K562 (cell line): ENCODE data around the gene PIGL. TPM values are rescaled to one million over a fixed set of nuclear protein-coding genes. Genes with fewer than 3 reads are reported as not detected.

Experiments used
- ETS2 ChIP-seq: IDR thresholded peaks from 2 replicates; pipeline ENCODE4 v1.6.1; 2016; ENCODE audit warnings: borderline replicate concordance, missing genetic modification characterization, mild to moderate bottlenecking, moderate library complexity, missing compliant biosample characterization; ENCODE audit not compliant: poor library complexity, severe bottlenecking
- HDGF ChIP-seq: fragments of 450-650 bp; IDR thresholded peaks from 2 replicates; pipeline ENCODE4 v1.6.1; 2016
- HMGN3 ChIP-seq: IDR thresholded peaks from 2 replicates; pipeline ENCODE4 v1.6.1; 2011; ENCODE audit warnings: borderline replicate concordance, low read depth, mild to moderate bottlenecking, mixed read lengths, low read length; ENCODE audit not compliant: insufficient read length; ENCODE audit errors: extremely low read depth
- ZNF766 ChIP-seq: fragments of 200-800 bp; sonication (Bioruptor generic); conservative IDR thresholded peaks from 2 replicates; pipeline ENCODE4 v1.6.1; 2016; ENCODE audit warnings: missing genetic modification characterization, missing compliant biosample characterization
- polyA plus RNA-seq, 8 experiments: library from polyadenylated mRNA; depleted of rRNA in 4 of 8; stranded (reverse) in 5 of 8; unstranded in 3 of 8; fragments of >200 nt; fragmentation: Nextera tagmentation in 2 of 8; fragmentation: Illumina TruSeq in 1 of 8; extraction: Ambion mirVana in 2 of 8; extraction: Trizol in 1 of 8; gene quantifications; 2 replicates each; pipeline versions ENCODE4 v1.2.1 to v1.2.3, GENCODE V29; 2011 to 2014; ENCODE audit warnings: inconsistent platforms in 1 of 8, missing spikeins in 1 of 8
- total RNA-seq, 7 experiments: library from RNA; depleted of rRNA in 6 of 7; stranded (reverse); fragments of >200 nt in 6 of 7; fragmentation: Illumina TruSeq in 2 of 7; extraction: Trizol in 2 of 7; gene quantifications; 2 replicates each; pipeline versions ENCODE4 v1.2.1 to v1.2.3, GENCODE V29; 2011 to 2021; ENCODE audit warnings: low replicate concordance in 1 of 7
- TF ChIP-seq, protein P1 (sequence below): fragments of 450-650 bp; conservative IDR thresholded peaks from 2 replicates; pipeline ENCODE4 v1.6.1; 2016; ENCODE audit warnings: missing genetic modification characterization, low read depth, mild to moderate bottlenecking, missing compliant biosample characterization, moderate library complexity
- TF ChIP-seq, protein P2 (sequence below): sonication (generic); formaldehyde crosslinking; IDR thresholded peaks from 2 replicates; pipeline ENCODE4 v1.8.0; 2022; ENCODE audit warnings: mild to moderate bottlenecking, missing genetic modification reagents, borderline replicate concordance
- TF ChIP-seq, protein P3 (sequence below): fragments of 450-650 bp; IDR thresholded peaks from 2 replicates; pipeline ENCODE4 v1.6.1; 2018; ENCODE audit not compliant: partially characterized antibody
- TF ChIP-seq, protein P4 (sequence below): sonication (generic); formaldehyde crosslinking; IDR thresholded peaks from 2 replicates; pipeline ENCODE4 v1.8.1; 2022; ENCODE audit warnings: missing genetic modification reagents
- TF ChIP-seq, protein P5 (sequence below): fragments of 450-650 bp; formaldehyde crosslinking; conservative IDR thresholded peaks from 2 replicates; pipeline ENCODE4 v1.4.0; 2022; ENCODE audit warnings: mild to moderate bottlenecking, missing genetic modification characterization
- TF ChIP-seq, protein P6 (sequence below): fragments of 250-450 bp; sonication (Bioruptor Pico); IDR thresholded peaks from 2 replicates; pipeline ENCODE4 v1.9.0; 2021; ENCODE audit warnings: mild to moderate bottlenecking, inconsistent platforms

The PIGL gene
- total and polyA plus RNA-seq, 9 of the 15 experiments (the other 6 are each of a cell fraction or from before 2014, with no cell fraction given), result 19.9 to 55.3 (median 29.6) TPM

DNA sequence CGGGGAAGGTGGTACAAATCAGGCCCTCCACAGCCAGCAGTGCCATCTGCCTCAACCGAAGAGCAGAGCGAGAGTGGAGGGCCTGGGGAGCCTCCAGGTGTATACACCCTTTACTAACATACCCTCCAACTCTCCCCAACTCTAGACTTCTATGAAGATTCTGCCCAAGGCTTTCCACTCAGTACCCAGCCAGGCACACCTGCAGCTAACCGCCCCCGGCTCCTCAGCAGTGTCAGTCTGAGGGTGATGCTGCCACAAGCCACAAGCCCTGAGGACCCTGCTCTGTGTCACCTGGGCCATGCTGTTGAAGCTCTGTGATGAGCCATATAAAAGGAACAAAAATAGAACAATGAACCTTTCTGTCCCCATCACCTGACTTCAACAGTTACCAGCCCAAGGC, 132.4 kb downstream of the PIGL start (continued):
- TF ChIP-seq, protein P1, sequence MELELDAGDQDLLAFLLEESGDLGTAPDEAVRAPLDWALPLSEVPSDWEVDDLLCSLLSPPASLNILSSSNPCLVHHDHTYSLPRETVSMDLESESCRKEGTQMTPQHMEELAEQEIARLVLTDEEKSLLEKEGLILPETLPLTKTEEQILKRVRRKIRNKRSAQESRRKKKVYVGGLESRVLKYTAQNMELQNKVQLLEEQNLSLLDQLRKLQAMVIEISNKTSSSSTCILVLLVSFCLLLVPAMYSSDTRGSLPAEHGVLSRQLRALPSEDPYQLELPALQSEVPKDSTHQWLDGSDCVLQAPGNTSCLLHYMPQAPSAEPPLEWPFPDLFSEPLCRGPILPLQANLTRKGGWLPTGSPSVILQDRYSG, result no peak
- no peak for TF ChIP-seq ZNF766 (CRISPR knock-in tag)
- TF ChIP-seq, protein P2, sequence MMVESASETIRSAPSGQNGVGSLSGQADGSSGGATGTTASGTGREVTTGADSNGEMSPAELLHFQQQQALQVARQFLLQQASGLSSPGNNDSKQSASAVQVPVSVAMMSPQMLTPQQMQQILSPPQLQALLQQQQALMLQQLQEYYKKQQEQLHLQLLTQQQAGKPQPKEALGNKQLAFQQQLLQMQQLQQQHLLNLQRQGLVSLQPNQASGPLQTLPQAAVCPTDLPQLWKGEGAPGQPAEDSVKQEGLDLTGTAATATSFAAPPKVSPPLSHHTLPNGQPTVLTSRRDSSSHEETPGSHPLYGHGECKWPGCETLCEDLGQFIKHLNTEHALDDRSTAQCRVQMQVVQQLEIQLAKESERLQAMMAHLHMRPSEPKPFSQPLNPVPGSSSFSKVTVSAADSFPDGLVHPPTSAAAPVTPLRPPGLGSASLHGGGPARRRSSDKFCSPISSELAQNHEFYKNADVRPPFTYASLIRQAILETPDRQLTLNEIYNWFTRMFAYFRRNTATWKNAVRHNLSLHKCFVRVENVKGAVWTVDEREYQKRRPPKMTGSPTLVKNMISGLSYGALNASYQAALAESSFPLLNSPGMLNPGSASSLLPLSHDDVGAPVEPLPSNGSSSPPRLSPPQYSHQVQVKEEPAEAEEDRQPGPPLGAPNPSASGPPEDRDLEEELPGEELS (CRISPR knock-in tag), result no peak
- TF ChIP-seq, protein P3, sequence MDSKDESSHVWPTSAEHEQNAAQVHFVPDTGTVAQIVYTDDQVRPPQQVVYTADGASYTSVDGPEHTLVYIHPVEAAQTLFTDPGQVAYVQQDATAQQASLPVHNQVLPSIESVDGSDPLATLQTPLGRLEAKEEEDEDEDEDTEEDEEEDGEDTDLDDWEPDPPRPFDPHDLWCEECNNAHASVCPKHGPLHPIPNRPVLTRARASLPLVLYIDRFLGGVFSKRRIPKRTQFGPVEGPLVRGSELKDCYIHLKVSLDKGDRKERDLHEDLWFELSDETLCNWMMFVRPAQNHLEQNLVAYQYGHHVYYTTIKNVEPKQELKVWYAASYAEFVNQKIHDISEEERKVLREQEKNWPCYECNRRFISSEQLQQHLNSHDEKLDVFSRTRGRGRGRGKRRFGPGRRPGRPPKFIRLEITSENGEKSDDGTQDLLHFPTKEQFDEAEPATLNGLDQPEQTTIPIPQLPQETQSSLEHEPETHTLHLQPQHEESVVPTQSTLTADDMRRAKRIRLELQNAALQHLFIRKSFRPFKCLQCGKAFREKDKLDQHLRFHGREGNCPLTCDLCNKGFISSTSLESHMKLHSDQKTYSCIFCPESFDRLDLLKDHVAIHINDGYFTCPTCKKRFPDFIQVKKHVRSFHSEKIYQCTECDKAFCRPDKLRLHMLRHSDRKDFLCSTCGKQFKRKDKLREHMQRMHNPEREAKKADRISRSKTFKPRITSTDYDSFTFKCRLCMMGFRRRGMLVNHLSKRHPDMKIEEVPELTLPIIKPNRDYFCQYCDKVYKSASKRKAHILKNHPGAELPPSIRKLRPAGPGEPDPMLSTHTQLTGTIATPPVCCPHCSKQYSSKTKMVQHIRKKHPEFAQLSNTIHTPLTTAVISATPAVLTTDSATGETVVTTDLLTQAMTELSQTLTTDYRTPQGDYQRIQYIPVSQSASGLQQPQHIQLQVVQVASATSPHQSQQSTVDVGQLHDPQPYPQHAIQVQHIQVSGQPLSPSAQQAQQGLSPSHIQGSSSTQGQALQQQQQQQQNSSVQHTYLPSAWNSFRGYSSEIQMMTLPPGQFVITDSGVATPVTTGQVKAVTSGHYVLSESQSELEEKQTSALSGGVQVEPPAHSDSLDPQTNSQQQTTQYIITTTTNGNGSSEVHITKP, result no peak
- TF ChIP-seq, protein P4, sequence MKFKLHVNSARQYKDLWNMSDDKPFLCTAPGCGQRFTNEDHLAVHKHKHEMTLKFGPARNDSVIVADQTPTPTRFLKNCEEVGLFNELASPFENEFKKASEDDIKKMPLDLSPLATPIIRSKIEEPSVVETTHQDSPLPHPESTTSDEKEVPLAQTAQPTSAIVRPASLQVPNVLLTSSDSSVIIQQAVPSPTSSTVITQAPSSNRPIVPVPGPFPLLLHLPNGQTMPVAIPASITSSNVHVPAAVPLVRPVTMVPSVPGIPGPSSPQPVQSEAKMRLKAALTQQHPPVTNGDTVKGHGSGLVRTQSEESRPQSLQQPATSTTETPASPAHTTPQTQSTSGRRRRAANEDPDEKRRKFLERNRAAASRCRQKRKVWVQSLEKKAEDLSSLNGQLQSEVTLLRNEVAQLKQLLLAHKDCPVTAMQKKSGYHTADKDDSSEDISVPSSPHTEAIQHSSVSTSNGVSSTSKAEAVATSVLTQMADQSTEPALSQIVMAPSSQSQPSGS (CRISPR knock-in tag), result no peak
- no peak for TF ChIP-seq HMGN3
- TF ChIP-seq ETS2, result no peak
- TF ChIP-seq, protein P5, sequence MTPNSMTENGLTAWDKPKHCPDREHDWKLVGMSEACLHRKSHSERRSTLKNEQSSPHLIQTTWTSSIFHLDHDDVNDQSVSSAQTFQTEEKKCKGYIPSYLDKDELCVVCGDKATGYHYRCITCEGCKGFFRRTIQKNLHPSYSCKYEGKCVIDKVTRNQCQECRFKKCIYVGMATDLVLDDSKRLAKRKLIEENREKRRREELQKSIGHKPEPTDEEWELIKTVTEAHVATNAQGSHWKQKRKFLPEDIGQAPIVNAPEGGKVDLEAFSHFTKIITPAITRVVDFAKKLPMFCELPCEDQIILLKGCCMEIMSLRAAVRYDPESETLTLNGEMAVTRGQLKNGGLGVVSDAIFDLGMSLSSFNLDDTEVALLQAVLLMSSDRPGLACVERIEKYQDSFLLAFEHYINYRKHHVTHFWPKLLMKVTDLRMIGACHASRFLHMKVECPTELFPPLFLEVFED (CRISPR knock-in tag), result no peak
- TF ChIP-seq, protein P6, sequence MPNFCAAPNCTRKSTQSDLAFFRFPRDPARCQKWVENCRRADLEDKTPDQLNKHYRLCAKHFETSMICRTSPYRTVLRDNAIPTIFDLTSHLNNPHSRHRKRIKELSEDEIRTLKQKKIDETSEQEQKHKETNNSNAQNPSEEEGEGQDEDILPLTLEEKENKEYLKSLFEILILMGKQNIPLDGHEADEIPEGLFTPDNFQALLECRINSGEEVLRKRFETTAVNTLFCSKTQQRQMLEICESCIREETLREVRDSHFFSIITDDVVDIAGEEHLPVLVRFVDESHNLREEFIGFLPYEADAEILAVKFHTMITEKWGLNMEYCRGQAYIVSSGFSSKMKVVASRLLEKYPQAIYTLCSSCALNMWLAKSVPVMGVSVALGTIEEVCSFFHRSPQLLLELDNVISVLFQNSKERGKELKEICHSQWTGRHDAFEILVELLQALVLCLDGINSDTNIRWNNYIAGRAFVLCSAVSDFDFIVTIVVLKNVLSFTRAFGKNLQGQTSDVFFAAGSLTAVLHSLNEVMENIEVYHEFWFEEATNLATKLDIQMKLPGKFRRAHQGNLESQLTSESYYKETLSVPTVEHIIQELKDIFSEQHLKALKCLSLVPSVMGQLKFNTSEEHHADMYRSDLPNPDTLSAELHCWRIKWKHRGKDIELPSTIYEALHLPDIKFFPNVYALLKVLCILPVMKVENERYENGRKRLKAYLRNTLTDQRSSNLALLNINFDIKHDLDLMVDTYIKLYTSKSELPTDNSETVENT (CRISPR knock-in tag), result no peak
- TF ChIP-seq HDGF, result no peak
- TF ChIP-seq, all 486 proteins: peak for 0
